HCT116 (cell line): ENCODE results near the gene ZFHX2. TPM values are rescaled to one million over a fixed set of nuclear protein-coding genes. Genes with fewer than 3 reads are reported as not detected.

Experiments
- ATAC-seq: fragments of 200-7000 bp; cut with Tn5 transposase; 2 replicates; pipeline ENCODE4 v1.9.1; 2020; ENCODE audit warnings: mild to moderate bottlenecking, moderate library complexity
- BruUV-seq: library from RNA; stranded (reverse); fragments of 400-500 nt; replicated peaks from 2 replicates; lab custom pipeline; 2021; lab: Mats Ljungman, UMichigan
- CTCF ChIA-PET: fragments of 300-600 bp; sonication (Branson Sonifier 250); formaldehyde crosslinking; loops from one replicate; lab custom pipeline; 2021; ENCODE audit warnings: antibody characterized with exemption; lab: Charles Lee
- POLR2A ChIA-PET: fragments of 300-600, 350-600 bp; sonication (Branson Sonifier 250); formaldehyde crosslinking; loops from one replicate; lab custom pipeline; 2021; ENCODE audit warnings: antibody characterized with exemption; lab: Charles Lee
- RAD21 ChIA-PET, 2 experiments: fragments of 300-600 bp; sonication (Branson Sonifier 250); formaldehyde crosslinking; loops; one replicate each; lab custom pipeline; 2023; ENCODE audit warnings: low total read pairs in 2 of 2; ENCODE audit not compliant: uncharacterized antibody in 2 of 2, unreplicated experiment in 2 of 2, low non-redundant PET in 1 of 2; lab: Charles Lee
- DNase-seq: peaks from one replicate; pipeline ENCODE4 v3.0.0-alpha.2; 2010; ENCODE audit warnings: low read depth, low spot score
- H2AFZ ChIP-seq: fragments of 200-600 bp; shearing (Covaris generic), sonication (generic); 2 replicates; pipeline ENCODE4 v1.6.1; 2017; ENCODE audit warnings: low read depth, mixed run types, mixed read lengths, antibody characterized with exemption, low read length; ENCODE audit not compliant: poor library complexity, severe bottlenecking
- H3K27ac ChIP-seq: 2 replicates; pipeline ENCODE4 v1.5.1; 2012; ENCODE audit warnings: low read depth, low read length
- H3K27me3 ChIP-seq: fragments of 200-600 bp; sonication (generic); 2 replicates; pipeline ENCODE4 v1.6.1; 2016; ENCODE audit warnings: mixed run types, low read length, mixed read lengths; ENCODE audit not compliant: insufficient read depth
- H3K36me3 ChIP-seq, 2 experiments: fragments of 200-500 bp in 1 of 2; fragments of 200-600 bp in 1 of 2; sonication (Bioruptor generic) in 1 of 2; sonication (generic) in 1 of 2; 2 replicates each; pipeline versions ENCODE4 v1.5.1 to v1.6.1; 2014 to 2016; ENCODE audit warnings: low read length in 2 of 2, inconsistent platforms in 1 of 2, mixed read lengths in 1 of 2, mixed run types in 1 of 2; ENCODE audit not compliant: insufficient read depth in 2 of 2, control insufficient read depth in 1 of 2
- H3K4me1 ChIP-seq, 2 experiments: fragments of 200-600 bp in 1 of 2; sonication (generic) in 1 of 2; 2 replicates each; pipeline versions ENCODE4 v1.5.1 to v1.6.1; 2012 to 2017; ENCODE audit warnings: low read length in 2 of 2, inconsistent platforms in 1 of 2, mild to moderate bottlenecking in 1 of 2, mixed read lengths in 1 of 2, mixed run types in 1 of 2, moderate library complexity in 1 of 2; ENCODE audit not compliant: insufficient read depth in 2 of 2, control insufficient read depth in 1 of 2
- H3K4me2 ChIP-seq: fragments of 200-600 bp; sonication (generic); 2 replicates; pipeline ENCODE4 v1.6.1; 2017; ENCODE audit warnings: mixed run types, low read length, mixed read lengths
- H3K4me3 ChIP-seq, 2 experiments: fragments of 200-600 bp in 1 of 2; sonication (generic) in 1 of 2; replicated peaks in 1 of 2; 2 replicates each; pipeline ENCODE4 v1.5.1; 2011 to 2016; ENCODE audit warnings: low read length in 2 of 2, control low read depth in 1 of 2, low read depth in 1 of 2, mild to moderate bottlenecking in 1 of 2, mixed read lengths in 1 of 2, mixed run types in 1 of 2
- H3K79me2 ChIP-seq: fragments of 200-600 bp; sonication (generic); 2 replicates; pipeline ENCODE4 v1.6.1; 2017; ENCODE audit warnings: mild to moderate bottlenecking, mixed run types, low read length, moderate library complexity, mixed read lengths; ENCODE audit not compliant: insufficient read depth
- H3K9ac ChIP-seq: fragments of 200-600 bp; sonication (generic); 2 replicates; pipeline ENCODE4 v1.6.1; 2016; ENCODE audit warnings: low read length, mixed read lengths
- H3K9me2 ChIP-seq: fragments of 200-600 bp; sonication (generic), shearing (Covaris generic); 2 replicates; pipeline ENCODE4 v1.6.1; 2017; ENCODE audit warnings: mixed run types, mild to moderate bottlenecking, moderate library complexity; ENCODE audit not compliant: insufficient read depth
- H3K9me3 ChIP-seq, 2 experiments: fragments of 200-500 bp in 1 of 2; fragments of 200-600 bp in 1 of 2; sonication (Bioruptor generic) in 1 of 2; sonication (generic) in 1 of 2; 2 replicates each; pipeline ENCODE4 v1.6.1; 2014 to 2017; ENCODE audit warnings: low read length in 2 of 2, mixed read lengths in 2 of 2, inconsistent platforms in 1 of 2, low read depth in 1 of 2, mild to moderate bottlenecking in 1 of 2, mixed run types in 1 of 2, moderate library complexity in 1 of 2; ENCODE audit not compliant: control insufficient read depth in 1 of 2, insufficient read depth in 1 of 2
- H4K20me1 ChIP-seq: fragments of 200-600 bp; sonication (generic), shearing (Covaris generic); 2 replicates; pipeline ENCODE4 v1.6.1; 2017; ENCODE audit warnings: mixed run types, mild to moderate bottlenecking, moderate library complexity; ENCODE audit not compliant: insufficient read depth
- CBX3 ChIP-seq: IDR thresholded peaks from 2 replicates; pipeline ENCODE4 v1.6.1; 2012; ENCODE audit warnings: low read depth
- EGR1 ChIP-seq: IDR thresholded peaks from 2 replicates; pipeline ENCODE4 v1.6.1; 2012; ENCODE audit warnings: low read depth
- ELF1 ChIP-seq: IDR thresholded peaks from 2 replicates; pipeline ENCODE4 v1.6.1; 2012; ENCODE audit warnings: low read depth, borderline replicate concordance
- EZH2phosphoT487 ChIP-seq: fragments of 200-600 bp; IDR thresholded peaks from 2 replicates; pipeline ENCODE4 v1.6.1; 2018; ENCODE audit warnings: antibody characterized with exemption, borderline replicate concordance
- RAD21 ChIP-seq: IDR thresholded peaks from 2 replicates; pipeline ENCODE4 v1.6.1; 2012; ENCODE audit warnings: low read depth, mild to moderate bottlenecking
- SIN3A ChIP-seq: IDR thresholded peaks from 2 replicates; pipeline ENCODE4 v1.6.1; 2012; ENCODE audit warnings: low read depth
- TCF7L2 ChIP-seq: IDR thresholded peaks from 2 replicates; pipeline ENCODE4 v1.7.0; 2011; ENCODE audit warnings: borderline replicate concordance, inconsistent platforms; ENCODE audit not compliant: insufficient read depth, insufficient read length; ENCODE audit errors: extremely low read depth
- ZNF274 ChIP-seq: fragments of 200-500 bp; sonication (Bioruptor generic); IDR thresholded peaks from 2 replicates; pipeline ENCODE4 v1.6.1; 2014; ENCODE audit warnings: mild to moderate bottlenecking, low read depth, low read length, inconsistent platforms
- intact Hi-C: fragments of 100-400 bp; cut with micrococcal nuclease; formaldehyde crosslinking; loops from 2 replicates; pipeline ENCODE4 v1.10.0; 2022
- total RNA-seq: library from RNA; stranded (reverse); gene quantifications from one replicate; pipeline ENCODE4 v1.2.1, GENCODE V29; 2021; ENCODE audit not compliant: unreplicated experiment
- TF ChIP-seq, protein P1 (sequence below): IDR thresholded peaks from 2 replicates; pipeline ENCODE4 v1.6.1; 2012; ENCODE audit warnings: low read depth
- TF ChIP-seq, protein P2 (sequence below): IDR thresholded peaks from 2 replicates; pipeline ENCODE4 v1.6.1; 2011; ENCODE audit warnings: mild to moderate bottlenecking, low read length, moderate library complexity; ENCODE audit not compliant: insufficient replicate concordance; ENCODE audit errors: extremely low read depth
- TF ChIP-seq, protein P3 (sequence below): IDR thresholded peaks from 2 replicates; pipeline ENCODE4 v1.6.1; 2012
- TF ChIP-seq, protein P4 (sequence below): IDR thresholded peaks from 2 replicates; pipeline ENCODE4 v1.6.1; 2012

ZFHX2 gene
- total RNA-seq, 1 experiment from 2014 or later = 3.6 TPM

DNA sequence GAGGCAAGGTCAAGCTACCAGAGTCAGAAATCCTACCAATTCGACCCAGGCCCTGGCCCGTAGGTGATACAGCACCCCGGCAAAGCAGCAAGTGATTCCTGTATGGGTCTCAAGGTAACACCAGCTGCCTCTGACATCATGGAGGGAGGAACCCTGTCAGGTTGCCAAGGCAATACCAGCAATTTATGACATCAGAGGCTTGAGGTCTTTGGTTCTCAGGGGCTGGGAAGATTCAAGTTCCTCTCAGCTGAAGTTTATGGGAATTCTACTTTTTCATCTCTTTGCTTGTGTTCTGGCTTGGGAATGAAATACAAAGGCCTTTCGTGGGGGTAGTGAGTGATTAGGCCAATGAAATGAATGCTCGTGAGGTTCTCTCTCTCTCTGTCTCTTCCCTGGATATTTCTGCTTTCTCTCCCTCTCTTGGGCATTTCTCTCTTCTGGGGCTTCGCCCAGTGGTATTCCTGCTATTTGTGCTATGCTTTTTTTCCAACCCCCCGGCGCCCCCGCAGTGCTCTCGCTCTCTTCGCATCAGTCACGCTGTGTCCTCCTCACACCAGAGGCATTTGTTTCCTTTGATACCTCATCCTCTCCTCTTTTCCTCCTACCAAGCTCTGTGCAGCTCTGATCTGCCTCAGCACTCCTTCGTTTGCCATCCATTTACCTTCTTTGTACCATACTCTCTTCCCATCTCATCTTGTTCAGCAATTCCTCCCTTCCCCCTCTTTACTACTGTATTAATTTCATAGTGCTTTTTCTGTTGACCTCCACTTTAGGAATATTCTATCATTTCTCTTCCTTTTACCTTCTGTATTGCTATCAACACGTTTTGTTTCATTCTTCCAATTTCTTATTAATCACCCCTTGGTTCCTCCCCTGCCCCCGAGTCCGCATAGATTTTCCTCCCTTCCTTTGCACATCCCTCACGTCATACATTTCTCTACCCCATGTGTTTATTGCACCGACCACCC, 2.9 kb downstream of the ZFHX2 start:
- Histone ChIP-seq H2AFZ (no peak overlapping the region), H3K4me2 (no peak overlapping the region), H3K9me3 (no peaks in the 10 kb centered on the region), H3K79me2 (no peaks in the 10 kb centered on the region), H3K27ac (no peak overlapping the region), H3K27me3 (no peaks in the 10 kb centered on the region), H3K9me2 (no peaks in the 10 kb centered on the region), H4K20me1 (no peaks in the 10 kb centered on the region), H3K9ac (no peak overlapping the region), H3K4me1 (peaks cover 0 to 15% of the 10 kb centered on the region in 2 experiments; a peak in 3 of 4 replicates), H3K36me3 (no peaks in the 10 kb centered on the region), H3K4me3 (no peak overlapping the region)
- ChIA-PET POLR2A (no interaction called here), RAD21 (no interaction called here), CTCF (interaction anchor here (0.9 to 1.3 kb wide), 3 partner anchors 10 to 20 kb away, joined by 3 to 4 read pairs (median 3); no protein-coding TSS in a partner anchor)
- DNase-seq = no peak
- no peak for TF ChIP-seq TCF7L2
- no TSS peak for BruUV-seq
- intact Hi-C loops = no loop called here
- ATAC-seq = no peak

DNA sequence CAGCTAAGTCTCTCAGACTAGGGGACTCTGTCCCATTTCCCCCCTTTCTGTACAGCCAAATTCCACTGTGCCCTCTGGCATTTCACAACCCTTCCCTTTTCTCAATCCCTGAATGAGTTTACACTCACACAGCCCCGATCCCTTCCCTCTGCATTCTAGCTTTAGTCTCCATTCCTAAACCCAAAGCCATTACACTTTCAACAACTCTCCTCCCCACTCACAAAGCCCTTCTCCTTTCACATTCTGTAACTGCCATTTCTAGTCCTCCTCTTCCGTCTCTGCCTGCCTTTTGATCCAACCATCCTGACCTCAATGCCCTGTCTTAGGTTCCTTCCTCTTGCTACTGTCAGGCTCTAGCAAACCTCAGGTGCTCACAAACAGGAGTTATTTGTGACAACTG, 3.6 kb downstream of the ZFHX2 start:
- DNase-seq (no peak), ATAC-seq (no peak)
- RAD21 ChIA-PET = no interaction called here
- H2AFZ ChIP-seq = no peak overlapping the region
- no peak overlapping the region for H3K4me3 ChIP-seq
- no peak overlapping the region for H3K4me2 ChIP-seq
- BruUV-seq = no TSS peak
- POLR2A ChIA-PET = no interaction called here
- peaks cover 0 to 15% of the 10 kb centered on the region in 2 experiments; a peak in 3 of 4 replicates for H3K4me1 ChIP-seq
- no peak overlapping the region for H3K9ac ChIP-seq
- H3K27me3 ChIP-seq = no peaks in the 10 kb centered on the region
- H3K9me3 ChIP-seq = no peaks in the 10 kb centered on the region
- H3K27ac ChIP-seq = no peak overlapping the region
- intact Hi-C loops = no loop called here
- H4K20me1 ChIP-seq = no peaks in the 10 kb centered on the region
- no peaks in the 10 kb centered on the region for H3K9me2 ChIP-seq
- H3K79me2 ChIP-seq = no peaks in the 10 kb centered on the region
- no peaks in the 10 kb centered on the region for H3K36me3 ChIP-seq
- CTCF ChIA-PET = interaction anchor here (1.2 kb wide), 1 partner anchor 12 kb away, joined by 3 read pairs; no protein-coding TSS in a partner anchor
- no peak for TF ChIP-seq ZNF274
- no peak for TF ChIP-seq ELF1
- TF ChIP-seq CBX3 = no peak
- no peak for TF ChIP-seq RAD21
- TF ChIP-seq, protein P1, sequence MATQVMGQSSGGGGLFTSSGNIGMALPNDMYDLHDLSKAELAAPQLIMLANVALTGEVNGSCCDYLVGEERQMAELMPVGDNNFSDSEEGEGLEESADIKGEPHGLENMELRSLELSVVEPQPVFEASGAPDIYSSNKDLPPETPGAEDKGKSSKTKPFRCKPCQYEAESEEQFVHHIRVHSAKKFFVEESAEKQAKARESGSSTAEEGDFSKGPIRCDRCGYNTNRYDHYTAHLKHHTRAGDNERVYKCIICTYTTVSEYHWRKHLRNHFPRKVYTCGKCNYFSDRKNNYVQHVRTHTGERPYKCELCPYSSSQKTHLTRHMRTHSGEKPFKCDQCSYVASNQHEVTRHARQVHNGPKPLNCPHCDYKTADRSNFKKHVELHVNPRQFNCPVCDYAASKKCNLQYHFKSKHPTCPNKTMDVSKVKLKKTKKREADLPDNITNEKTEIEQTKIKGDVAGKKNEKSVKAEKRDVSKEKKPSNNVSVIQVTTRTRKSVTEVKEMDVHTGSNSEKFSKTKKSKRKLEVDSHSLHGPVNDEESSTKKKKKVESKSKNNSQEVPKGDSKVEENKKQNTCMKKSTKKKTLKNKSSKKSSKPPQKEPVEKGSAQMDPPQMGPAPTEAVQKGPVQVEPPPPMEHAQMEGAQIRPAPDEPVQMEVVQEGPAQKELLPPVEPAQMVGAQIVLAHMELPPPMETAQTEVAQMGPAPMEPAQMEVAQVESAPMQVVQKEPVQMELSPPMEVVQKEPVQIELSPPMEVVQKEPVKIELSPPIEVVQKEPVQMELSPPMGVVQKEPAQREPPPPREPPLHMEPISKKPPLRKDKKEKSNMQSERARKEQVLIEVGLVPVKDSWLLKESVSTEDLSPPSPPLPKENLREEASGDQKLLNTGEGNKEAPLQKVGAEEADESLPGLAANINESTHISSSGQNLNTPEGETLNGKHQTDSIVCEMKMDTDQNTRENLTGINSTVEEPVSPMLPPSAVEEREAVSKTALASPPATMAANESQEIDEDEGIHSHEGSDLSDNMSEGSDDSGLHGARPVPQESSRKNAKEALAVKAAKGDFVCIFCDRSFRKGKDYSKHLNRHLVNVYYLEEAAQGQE = no peak
- TF ChIP-seq, protein P2, sequence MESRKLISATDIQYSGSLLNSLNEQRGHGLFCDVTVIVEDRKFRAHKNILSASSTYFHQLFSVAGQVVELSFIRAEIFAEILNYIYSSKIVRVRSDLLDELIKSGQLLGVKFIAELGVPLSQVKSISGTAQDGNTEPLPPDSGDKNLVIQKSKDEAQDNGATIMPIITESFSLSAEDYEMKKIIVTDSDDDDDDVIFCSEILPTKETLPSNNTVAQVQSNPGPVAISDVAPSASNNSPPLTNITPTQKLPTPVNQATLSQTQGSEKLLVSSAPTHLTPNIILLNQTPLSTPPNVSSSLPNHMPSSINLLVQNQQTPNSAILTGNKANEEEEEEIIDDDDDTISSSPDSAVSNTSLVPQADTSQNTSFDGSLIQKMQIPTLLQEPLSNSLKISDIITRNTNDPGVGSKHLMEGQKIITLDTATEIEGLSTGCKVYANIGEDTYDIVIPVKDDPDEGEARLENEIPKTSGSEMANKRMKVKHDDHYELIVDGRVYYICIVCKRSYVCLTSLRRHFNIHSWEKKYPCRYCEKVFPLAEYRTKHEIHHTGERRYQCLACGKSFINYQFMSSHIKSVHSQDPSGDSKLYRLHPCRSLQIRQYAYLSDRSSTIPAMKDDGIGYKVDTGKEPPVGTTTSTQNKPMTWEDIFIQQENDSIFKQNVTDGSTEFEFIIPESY = no peak
- no peak for TF ChIP-seq SIN3A
- no peak for TF ChIP-seq EZH2phosphoT487
- TF ChIP-seq, protein P3, sequence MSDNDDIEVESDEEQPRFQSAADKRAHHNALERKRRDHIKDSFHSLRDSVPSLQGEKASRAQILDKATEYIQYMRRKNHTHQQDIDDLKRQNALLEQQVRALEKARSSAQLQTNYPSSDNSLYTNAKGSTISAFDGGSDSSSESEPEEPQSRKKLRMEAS = no peak
- TF ChIP-seq, protein P4, sequence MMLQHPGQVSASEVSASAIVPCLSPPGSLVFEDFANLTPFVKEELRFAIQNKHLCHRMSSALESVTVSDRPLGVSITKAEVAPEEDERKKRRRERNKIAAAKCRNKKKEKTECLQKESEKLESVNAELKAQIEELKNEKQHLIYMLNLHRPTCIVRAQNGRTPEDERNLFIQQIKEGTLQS = no peak
- no peak for TF ChIP-seq EGR1
